Pancreas (tissue), 10 donors: Measurements from ENCODE around the gene ALLC. TPM values are rescaled to one million over a fixed set of nuclear protein-coding genes. Genes with fewer than 3 reads are reported as not detected.

Experiments used
- ATAC-seq, 4 donors: fragments of 200-7000 bp; cut with Tn5 transposase; one replicate each; pipeline versions ENCODE4 v1.8.0 to v1.9.1; 2020; ENCODE audit warnings: mild to moderate bottlenecking in 4 of 4, moderate library complexity in 4 of 4
- DNase-seq, 6 donors: peaks; one replicate each; pipeline ENCODE4 v3.0.0-alpha.2; 2020
- FAIRE-seq: peaks from 2 replicates; lab custom pipeline; 2012; peaks lifted over from hg19 to GRCh38; lab: Jason Lieb, UNC
- H3K27ac ChIP-seq, 4 donors: fragments of 200-600 bp; sonication (generic); 1 replicate in 3 of 4; 2 replicates in 1 of 4; pipeline versions ENCODE4 v1.5.0 to v1.8.0; 2020
- H3K27me3 ChIP-seq, 4 donors: fragments of 200-600 bp; one replicate each; pipeline ENCODE4 v1.8.0; 2021
- H3K36me3 ChIP-seq, 3 donors: fragments of 200-600 bp; sonication (generic) in 1 of 3; one replicate each; pipeline versions ENCODE4 v1.5.0 to v1.8.0; 2020 to 2021
- H3K4me1 ChIP-seq, 3 donors: fragments of 200-600 bp; one replicate each; pipeline ENCODE4 v1.8.0; 2021
- H3K4me3 ChIP-seq, 4 donors: fragments of 200-600 bp; sonication (generic) in 2 of 4; one replicate each; pipeline versions ENCODE4 v1.5.0 to v1.8.0; 2020 to 2021
- H3K9me3 ChIP-seq, 4 donors: fragments of 200-600 bp; one replicate each; pipeline ENCODE4 v1.8.0; 2021
- WGBS, 2 donors: extraction: QIAGEN DNeasy Blood & Tissue Kit; methylation state at CpG; one replicate each; pipeline ENCODE4 v1.1.7; 2013; 5-methylcytosine and 5-hydroxymethylcytosine counted together
- intact Hi-C, 3 donors: fragments of 100-400 bp; cut with DNase I; formaldehyde crosslinking; loops; one replicate each; pipeline versions ENCODE4 v1.11.1 to v1.14.2; 2022
- polyA plus RNA-seq, 2 donors: library from polyadenylated mRNA; stranded (reverse); fragments of 200-250 nt; gene quantifications; one replicate each; pipeline ENCODE4 v1.2.3, GENCODE V29; 2013
- total RNA-seq, 6 donors: library from RNA; stranded (reverse); fragmentation: NEBNext Ultra II Directional in 4 of 6; extraction: Animal tissue kit (Norgen Biotek cat#: 25700) in 4 of 6; gene quantifications; one replicate each; pipeline versions ENCODE4 v1.2.1 to v1.2.4, GENCODE V29; 2021 to 2023
- TF ChIP-seq, protein P1 (sequence below), 4 donors: fragments of 200-600 bp; sonication (generic) in 3 of 4; IDR thresholded peaks; one replicate each; pipeline versions ENCODE4 v1.5.0 to v1.8.0; 2021; ENCODE audit warnings: antibody characterized with exemption in 4 of 4
- donor health status: healthy with polysubstance abuse.
- donor health status: DM: no; HTN: no; CAD: no; lungs with moderate emphysema.
- donor health status: DM: no; HTN: no; CAD: no.
- donor health status: control.
- donor health status: control.
- donor health status: Bipolar disorder and iron deficiency.
- donor health status: DM: yes; HTN: yes; CAD: no.
- donor health status: DM: no; HTN: no; CAD: no.
- donor health status: DM: no; HTN: no; CAD: no.
- donor health status: DM: yes; HTN: yes; CAD: no.

Gene ALLC
- total and polyA plus RNA-seq, 8 donors: 0.68 to 0.75 TPM; not detected in 6

- H3K27me3 ChIP-seq: no peaks in the 10 kb centered on the region
- no peak overlapping the region for H3K27ac ChIP-seq
- no peak for FAIRE-seq
- 93 to 94% methylated on average over 3 of the region's 3 CpGs for WGBS, 2 donors
- DNase-seq: peak in 1 of 6 donors; percentile 8
- H3K4me3 ChIP-seq: no peak overlapping the region
- no peaks in the 10 kb centered on the region for H3K4me1 ChIP-seq
- H3K36me3 ChIP-seq: no peaks in the 10 kb centered on the region
- no peaks in the 10 kb centered on the region for H3K9me3 ChIP-seq
- intact Hi-C loops: no loop called here
- TF ChIP-seq, protein P1, sequence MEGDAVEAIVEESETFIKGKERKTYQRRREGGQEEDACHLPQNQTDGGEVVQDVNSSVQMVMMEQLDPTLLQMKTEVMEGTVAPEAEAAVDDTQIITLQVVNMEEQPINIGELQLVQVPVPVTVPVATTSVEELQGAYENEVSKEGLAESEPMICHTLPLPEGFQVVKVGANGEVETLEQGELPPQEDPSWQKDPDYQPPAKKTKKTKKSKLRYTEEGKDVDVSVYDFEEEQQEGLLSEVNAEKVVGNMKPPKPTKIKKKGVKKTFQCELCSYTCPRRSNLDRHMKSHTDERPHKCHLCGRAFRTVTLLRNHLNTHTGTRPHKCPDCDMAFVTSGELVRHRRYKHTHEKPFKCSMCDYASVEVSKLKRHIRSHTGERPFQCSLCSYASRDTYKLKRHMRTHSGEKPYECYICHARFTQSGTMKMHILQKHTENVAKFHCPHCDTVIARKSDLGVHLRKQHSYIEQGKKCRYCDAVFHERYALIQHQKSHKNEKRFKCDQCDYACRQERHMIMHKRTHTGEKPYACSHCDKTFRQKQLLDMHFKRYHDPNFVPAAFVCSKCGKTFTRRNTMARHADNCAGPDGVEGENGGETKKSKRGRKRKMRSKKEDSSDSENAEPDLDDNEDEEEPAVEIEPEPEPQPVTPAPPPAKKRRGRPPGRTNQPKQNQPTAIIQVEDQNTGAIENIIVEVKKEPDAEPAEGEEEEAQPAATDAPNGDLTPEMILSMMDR (IDR thresholded peaks at IDR 0.05): no peak
- no peak for ATAC-seq
Observed at GRCh38 chr2:3661149-3661660, 3.2 kb downstream of the ALLC start.

- Histone ChIP-seq H3K4me1 (no peaks in the 10 kb centered on the region), H3K9me3 (no peaks in the 10 kb centered on the region), H3K4me3 (no peak overlapping the region), H3K27ac (no peak overlapping the region), H3K36me3 (no peaks in the 10 kb centered on the region), H3K27me3 (no peaks in the 10 kb centered on the region)
- ATAC-seq: no peak
- FAIRE-seq: no peak
- intact Hi-C loops: no loop called here
- TF ChIP-seq, protein P1 (IDR thresholded peaks at IDR 0.05): no peak
- 72 to 88% methylated on average over 6 of the region's 6 CpGs for WGBS, 2 donors
- no peak for DNase-seq
Observed at GRCh38 chr2:3662239-3662638, 4.2 kb downstream of the ALLC start.

- no peak for FAIRE-seq
Observed at GRCh38 chr2:3664118-3664517, 6.1 kb downstream of the ALLC start.

DNA sequence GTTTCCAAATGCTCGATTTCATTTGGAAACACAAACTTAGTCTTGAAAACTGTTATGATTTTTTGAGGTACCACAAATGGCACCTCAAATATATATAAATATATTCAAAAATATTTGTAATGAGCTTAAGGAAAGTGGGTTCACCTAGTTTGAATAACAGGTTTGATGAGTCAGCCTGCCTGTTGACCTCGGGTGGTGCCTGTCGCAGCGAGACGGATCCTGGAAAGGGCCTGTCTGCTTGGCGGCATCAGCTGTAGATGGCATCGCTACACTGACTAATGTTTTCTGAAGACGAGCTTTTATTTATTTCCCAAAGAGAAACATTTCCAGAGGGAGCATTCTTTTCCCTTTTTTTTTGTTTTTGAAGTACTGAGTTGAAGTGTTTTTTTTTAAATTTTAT lies 6.9 kb downstream of the ALLC start:
- FAIRE-seq (no peak), ATAC-seq (no peak), DNase-seq (no peak)
- intact Hi-C loops: no loop called here
- H3K4me1 ChIP-seq: no peaks in the 10 kb centered on the region
- H3K36me3 ChIP-seq: no peaks in the 10 kb centered on the region
- H3K4me3 ChIP-seq: no peak overlapping the region
- TF ChIP-seq, protein P1 (IDR thresholded peaks at IDR 0.05): no peak
- no peak overlapping the region for H3K27ac ChIP-seq
- WGBS, 2 donors: 66 to 76% methylated on average over 8 of the region's 8 CpGs
- H3K9me3 ChIP-seq: no peaks in the 10 kb centered on the region
- H3K27me3 ChIP-seq: no peaks in the 10 kb centered on the region

More at GRCh38 chr2:3664118-3664517, 6.1 kb downstream of the ALLC start:
- Histone ChIP-seq H3K27me3 (no peaks in the 10 kb centered on the region), H3K36me3 (no peaks in the 10 kb centered on the region), H3K4me3 (no peak overlapping the region), H3K9me3 (no peaks in the 10 kb centered on the region), H3K27ac (no peak overlapping the region), H3K4me1 (no peaks in the 10 kb centered on the region)
- ATAC-seq (no peak), DNase-seq (no peak)
- WGBS, 2 donors: 32 to 41% methylated on average over 3 of the region's 3 CpGs
- intact Hi-C loops: no loop called here
- TF ChIP-seq, protein P1 (IDR thresholded peaks at IDR 0.05): no peak

GRCh38 chr2:3665886-3666612 lies 8.0 kb downstream of the ALLC start:
- no peaks in the 10 kb centered on the region for H3K4me1 ChIP-seq
- intact Hi-C loops: no loop called here
- FAIRE-seq (no peak), ATAC-seq (no peak), DNase-seq (peak in 2 of 6 donors; percentile 1 to 24)
- 41 to 46% methylated on average over 16 of the region's 16 CpGs for WGBS, 2 donors
- no peaks in the 10 kb centered on the region for H3K9me3 ChIP-seq
- no peaks in the 10 kb centered on the region for H3K27me3 ChIP-seq
- no peak overlapping the region for H3K27ac ChIP-seq
- no peak overlapping the region for H3K4me3 ChIP-seq
- TF ChIP-seq, protein P1 (IDR thresholded peaks at IDR 0.05): no peak
- no peaks in the 10 kb centered on the region for H3K36me3 ChIP-seq
